ENCODE data around the gene CFAP54.

CFAP54 gene

DNA sequence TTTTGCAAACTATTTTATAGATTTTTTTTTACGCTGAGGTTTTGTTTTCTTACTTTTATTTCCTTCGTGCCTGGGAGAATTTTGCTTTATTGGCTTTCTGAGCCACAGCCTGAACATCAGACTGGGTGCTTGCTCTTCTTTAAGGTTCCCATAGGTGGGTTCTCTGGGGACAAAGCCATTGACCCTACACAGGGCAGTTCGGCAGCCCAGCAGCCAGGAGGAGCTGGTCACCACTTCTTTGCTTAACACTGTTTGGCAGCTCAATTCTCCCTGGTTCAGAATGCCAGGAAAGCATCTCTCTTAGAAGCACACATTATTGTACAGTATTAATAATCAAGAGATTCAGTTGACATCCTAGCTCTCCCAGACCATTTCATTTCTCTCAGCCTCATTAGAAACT lies 276.9 kb downstream of the CFAP54 start:
- no peak for DNase-seq

DNA sequence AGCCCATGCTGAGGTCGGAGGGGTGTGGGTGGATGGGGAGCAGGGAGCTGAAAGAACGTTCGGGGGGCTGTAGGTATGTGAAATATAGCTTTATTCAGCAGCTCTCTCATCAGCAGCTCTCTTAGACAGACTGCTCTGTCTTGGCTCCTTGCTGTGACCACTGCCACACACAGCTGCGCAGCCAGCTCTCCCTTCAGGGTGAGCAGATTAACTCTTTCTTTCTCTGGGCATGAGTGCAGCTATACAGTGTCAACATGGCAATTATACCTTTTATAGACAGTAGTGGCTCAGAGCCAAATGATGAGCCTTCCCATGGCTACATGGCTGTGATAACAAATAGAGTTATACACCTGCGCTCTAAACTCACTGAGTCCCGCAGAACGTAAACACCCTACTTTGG lies 280.0 kb downstream of the CFAP54 start:
- no peak for DNase-seq

DNA sequence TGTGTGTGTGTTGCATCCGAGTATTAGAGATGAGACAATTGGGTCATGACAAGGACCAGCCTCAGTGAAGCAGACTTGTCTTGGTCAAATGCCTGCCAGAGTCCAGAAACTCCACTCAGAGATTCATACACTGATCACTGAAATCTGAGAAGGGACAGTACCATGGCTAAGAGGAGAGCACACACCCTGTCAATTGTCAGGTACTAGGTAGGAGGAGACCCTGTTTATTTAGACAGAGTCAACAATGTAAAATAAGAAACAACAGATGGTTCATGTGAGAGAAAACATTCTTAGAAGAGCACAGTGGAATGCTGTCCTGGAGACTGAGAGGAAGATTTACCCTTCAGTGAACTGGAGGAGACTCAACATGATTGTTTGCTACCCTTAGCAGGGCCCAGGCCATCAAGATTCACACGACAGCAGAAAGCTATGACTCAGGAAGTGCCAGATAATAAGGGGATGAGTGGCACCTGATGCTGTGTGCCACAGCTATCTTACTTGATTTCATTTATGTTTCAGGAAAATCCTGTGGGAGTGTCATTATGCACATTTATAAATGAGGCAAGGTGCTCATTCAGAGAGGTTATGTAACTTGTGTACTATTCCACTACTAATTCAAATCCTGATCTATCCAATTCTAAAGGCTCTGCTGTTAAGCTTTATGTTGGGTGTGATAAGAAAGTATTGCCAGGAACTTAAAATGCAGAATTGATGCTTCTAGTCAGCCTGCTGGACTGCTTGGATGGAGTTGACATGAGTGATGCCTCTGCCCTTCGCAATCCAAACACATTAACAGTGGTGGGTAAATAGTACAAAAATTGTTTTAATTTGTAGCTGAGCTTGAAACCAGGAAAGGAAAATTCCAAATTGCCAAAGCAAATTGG lies 281.1 kb downstream of the CFAP54 start:
- no peak for DNase-seq

DNA sequence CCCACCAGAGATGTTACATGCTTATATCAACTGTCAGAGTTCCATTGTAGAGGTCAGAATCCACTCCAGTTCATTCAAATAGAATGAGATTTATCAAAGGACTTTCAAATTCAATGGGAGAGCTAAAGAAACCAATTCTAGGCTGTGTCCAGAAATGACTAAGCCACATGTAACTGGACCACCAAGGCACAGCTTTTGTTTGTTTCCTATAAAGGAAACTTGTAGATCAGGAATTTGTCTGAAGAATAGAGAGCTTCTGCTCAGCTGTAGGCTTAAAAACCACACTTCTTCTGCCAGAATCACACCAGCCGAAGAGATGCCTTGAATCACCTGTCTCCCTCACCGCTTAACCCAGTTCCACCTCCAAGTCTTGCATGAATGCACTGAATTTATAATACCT lies 283.7 kb downstream of the CFAP54 start:
- no peak for DNase-seq

DNA sequence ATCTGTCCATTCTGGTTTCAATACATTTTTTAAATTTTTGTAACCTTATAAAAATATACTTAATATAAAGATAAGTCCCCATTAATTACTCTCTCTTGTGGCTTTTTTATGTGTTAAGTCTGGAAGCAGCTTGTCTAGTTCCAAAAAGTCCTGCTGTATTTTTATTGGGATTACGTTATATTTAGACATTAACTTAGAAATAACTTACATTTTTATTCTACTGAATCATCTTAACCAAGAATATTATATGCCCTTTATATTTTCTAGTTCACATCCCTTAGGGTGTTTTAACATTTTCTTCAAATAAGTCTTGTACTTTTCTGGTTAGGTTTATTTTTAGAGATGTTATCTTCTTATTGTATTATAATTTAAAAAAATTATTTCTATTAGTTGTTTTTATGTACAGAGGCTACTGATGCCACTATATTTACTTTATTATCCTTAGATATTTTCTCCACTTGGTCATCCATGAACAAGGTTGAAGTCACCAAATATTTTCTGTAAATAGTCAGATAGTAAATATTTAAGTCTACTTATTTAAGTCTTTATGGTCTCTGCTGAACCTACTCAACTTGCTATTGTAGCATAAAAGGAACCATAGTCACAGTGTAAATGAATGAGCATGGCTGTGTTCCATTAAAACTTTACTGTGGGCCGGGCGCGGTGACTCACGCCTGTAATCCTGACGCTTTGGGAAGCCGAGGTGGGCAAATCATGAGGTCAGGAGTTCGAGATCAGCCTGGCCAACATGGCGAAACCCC lies 285.3 kb downstream of the CFAP54 start:
- DNase-seq: no peak

DNA sequence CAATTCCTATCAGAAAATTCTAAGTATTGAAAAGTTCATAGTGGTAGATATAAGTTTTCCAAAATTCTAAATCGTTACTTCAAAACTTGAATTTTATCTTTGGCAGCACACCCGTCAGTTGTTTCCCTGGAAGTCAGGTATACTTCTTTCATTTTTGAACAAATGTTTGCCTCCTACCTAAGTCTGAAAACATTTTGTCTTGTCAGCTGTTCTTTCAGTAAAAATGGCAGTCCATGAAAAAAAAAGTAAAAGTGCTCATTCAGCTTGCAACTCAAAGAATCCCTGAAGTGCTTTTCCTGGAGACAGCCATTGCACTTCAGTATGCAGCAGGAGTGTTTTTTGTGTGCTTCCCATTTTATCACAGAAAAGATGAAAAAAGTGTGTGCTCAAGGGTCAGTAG lies 287.5 kb downstream of the CFAP54 start:
- DNase-seq: no peak

DNA sequence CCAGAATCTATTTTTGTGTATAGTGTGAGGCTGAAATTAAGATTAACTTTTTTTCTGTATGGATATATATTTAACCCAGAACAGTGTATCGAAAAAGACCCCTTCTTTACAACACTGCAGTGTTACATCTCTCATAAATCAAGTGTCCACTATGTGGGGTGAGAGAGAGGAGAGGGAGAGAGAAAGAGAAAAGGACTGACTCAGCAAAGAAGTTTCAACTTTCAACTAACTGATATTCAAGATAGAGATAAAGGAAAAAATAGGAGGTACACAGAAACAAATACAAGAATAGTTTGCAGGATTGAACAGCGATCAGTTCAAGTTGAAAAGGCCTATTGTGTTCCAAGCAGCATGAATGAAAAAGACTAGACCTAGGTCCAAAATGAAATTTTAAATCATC lies 291.0 kb downstream of the CFAP54 start:
- DNase-seq: no peak

DNA sequence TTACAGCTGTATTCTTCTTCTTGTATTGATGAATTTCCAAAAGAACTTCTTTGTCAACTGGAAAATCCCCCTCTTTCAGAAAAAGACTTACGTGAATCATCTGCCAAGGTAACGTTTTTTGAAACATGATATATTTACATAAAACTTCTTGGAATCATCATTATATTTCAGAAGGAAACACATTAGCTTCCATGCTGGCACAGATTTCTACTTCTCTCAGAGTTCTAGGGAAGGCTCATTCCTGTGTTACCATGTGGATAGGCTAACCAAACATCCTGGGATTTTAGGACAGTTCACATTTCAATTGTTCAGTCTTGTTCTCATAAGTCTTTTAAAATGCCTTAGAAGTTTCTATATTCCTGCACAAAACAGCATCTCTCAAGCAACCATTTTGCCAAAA lies 297.4 kb downstream of the CFAP54 start:
- no peak for DNase-seq

DNA sequence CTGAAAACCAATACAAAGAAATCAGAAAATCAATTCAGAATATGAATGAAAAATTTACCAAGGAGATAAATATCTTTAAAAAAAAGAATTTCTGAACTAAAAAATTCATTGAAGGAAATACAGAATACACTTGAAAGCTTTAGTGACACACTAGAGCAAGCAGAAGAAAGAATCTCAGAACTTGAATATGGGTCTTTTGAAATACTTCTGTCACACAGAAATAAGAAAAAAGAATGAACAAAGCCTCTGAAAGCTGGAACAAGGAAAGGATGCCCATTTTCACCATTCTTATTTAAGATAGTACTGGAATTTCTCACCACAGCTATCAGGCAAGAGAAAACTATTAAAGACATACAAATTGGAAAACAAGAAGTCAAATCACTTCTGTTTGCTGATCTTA lies 314.6 kb downstream of the CFAP54 start:
- DNase-seq: no peak

DNA sequence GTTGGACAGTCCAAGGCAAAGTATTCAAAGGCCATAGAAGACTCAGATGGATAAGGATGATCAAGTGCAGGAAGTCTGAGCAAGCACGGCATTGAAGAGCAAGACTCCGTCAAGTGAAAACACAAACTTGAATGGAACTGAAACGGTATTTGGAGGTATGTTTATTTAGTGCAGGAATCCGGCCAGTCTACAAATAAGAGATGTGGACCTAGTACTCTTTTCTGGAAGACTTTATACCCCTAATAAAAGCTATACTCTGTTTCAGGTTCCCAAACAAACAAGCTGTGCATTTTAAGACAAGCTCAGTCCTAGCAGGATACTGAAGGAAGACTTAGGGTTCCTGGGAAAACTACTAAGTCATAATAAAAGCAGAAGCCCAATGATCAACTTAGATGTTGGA lies 316.9 kb downstream of the CFAP54 start:
- no peak for DNase-seq

DNA sequence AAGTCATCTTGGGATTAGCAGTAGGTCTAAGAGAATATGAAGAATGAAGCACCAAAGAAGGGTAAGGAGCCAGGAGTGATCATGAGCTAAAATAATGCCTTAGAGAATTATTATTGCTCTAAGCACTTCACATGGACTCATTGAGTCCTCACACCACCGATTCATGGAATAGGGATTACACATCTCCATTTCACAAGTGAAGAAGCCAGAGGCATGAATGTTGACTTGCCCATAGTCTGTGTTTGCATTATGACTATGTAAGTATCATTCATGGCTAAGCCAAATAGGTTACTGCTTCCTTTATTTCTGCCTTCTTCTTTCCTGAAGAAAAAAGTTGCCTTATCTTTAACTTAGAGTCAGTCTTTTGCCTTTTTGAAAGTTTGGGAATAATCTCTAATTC lies 318.4 kb downstream of the CFAP54 start:
- DNase-seq: no peak

DNA sequence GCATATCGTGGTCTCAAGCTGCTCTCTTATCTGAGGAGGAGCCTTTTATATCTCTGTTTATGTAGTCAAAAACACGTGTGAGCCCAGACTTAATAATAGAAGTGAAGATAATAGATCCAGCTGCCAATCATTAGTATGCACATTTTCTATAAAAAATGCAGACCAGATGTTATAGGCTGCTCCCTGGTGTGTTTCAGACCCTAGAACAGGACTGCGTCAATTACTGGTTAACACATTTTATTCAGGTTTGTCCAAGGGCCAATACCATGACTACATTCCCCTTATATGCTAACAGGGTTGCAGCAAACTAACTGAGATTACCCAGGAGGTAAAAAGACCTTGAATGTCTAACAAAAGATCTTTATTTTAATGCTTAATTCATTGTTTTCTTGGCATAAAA lies 319.2 kb downstream of the CFAP54 start:
- no peak for DNase-seq

DNA sequence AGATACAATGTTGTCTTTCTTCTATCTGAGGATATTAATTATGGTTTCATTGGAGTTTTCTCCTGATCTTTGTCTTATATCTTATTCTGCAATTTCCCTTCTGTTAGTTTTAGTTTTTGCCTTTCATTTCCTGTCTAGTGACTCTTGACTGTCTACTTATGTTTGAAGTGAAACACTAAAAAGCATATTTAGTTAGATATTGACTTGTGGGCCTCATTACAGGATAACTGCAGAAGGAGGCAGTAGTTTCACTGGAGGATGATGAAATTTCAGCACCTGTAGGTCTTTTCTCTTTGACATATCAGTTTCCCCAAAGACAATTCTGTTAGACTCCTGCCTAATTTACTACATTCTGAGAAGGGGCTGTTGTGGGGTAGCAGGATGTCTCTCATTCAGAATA lies 320.1 kb downstream of the CFAP54 start:
- DNase-seq: no peak

DNA sequence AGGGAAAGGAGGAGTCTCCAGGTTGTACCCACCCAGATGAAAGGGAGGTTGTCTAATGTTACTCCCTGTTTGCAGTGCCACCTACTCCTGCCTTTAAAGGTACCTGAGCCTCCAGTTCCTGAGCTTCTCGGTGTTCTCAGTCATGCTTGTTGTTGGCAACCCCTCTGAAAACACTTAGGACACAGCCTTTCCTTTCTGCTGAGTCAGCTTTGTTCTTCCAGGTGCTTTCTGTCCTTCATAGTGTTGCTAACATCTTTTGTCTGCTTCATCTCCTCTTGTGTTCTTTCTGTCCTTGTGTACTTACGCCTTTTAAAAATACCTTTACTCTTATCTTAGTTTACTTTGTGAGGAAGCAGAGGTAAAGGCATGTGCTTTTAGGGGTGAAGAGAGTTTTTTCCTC lies 320.7 kb downstream of the CFAP54 start:
- no peak for DNase-seq

DNA sequence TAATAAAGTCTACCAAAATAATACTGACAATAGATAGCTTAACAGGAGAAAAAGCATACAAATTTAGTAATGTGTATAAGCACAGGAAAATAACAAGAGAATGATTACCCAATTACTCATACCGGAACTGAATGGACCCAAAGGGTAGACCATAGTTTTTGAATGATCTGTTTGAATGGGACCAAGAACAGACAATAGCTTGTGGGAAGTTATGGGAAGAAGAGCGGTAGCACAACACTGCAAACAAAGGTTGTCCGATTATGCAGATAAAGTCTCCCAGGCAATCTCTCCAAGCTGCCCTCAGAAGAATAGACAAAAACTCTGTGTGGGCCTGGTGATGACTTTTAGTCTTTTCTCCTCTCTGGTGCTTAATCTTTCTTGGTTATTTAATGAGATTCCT lies 321.1 kb downstream of the CFAP54 start:
- no peak for DNase-seq

DNA sequence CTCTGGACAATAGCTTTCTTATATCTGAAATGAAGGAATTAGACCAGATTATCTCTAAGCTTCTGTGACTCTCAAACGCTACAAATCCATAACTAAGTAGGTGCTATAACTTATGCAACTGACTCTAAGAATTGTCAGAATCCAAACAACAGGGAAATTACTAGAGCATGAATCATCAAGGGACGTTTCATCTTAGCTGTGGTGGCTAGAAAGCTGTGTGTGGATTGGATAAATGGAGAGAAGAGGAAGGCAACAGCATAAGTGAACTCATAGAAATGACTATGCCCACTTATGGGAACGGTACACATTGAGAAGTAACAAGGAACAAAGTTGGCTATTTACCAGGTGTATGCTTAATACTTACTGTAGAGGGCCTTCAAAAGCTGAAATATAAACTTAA lies 321.7 kb downstream of the CFAP54 start:
- DNase-seq: no peak

DNA sequence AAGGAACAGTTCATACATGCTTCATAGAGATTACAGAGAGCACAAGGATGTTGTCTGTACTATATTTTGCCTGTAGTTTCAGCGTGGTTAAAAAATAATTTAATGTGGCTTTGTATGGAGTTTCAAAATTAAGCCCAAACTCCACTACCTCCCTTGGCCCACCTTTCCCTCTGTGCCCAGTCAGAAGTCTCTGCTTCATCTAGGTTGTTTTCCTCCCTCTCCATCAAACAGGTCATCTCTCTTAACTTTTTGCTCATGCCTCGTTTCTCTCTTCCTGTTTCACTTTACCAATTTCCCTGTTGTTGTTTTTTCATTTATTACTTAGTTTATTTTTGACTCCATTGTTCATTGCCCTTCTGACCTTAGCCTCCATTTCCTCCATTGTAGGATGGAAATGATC lies 322.8 kb downstream of the CFAP54 start:
- no peak for DNase-seq

DNA sequence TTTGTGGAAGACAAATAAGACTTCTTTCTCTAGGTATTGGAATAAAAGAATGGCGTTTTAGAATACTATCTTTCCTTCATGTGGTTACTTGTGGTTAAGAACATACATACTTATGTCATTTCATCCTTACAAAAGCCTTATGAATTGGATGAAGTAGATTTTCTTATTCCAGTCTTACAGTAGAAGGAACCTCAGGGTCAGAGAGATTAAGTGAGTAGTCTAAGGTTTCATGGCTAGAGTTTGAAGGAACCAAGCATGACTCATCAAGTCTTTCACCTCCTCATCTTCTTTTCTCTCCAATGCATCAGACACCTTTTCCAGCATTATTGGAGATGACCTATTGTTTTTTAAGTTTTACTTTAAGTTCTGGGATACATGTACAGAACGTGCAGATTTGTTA lies 324.8 kb downstream of the CFAP54 start:
- DNase-seq: no peak

DNA sequence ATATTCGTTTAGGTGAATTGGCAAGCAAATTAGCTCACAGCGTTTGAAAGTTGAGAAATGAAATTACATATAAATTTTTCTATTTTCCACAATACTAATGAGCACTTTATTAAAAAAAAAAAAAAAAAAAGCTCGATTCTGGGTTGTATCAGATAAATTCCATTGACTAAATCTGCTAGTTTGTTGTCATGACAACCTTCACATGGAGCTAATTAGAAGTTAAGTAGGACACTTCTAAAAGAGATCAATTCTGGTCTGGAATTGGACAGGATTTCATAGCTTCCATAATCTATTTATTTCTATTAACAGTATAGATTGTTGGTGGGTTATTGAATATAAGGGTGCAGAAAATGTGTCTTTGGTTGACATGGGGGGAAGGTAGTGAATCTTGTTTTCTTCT lies 332.2 kb downstream of the CFAP54 start:
- DNase-seq: no peak

DNA sequence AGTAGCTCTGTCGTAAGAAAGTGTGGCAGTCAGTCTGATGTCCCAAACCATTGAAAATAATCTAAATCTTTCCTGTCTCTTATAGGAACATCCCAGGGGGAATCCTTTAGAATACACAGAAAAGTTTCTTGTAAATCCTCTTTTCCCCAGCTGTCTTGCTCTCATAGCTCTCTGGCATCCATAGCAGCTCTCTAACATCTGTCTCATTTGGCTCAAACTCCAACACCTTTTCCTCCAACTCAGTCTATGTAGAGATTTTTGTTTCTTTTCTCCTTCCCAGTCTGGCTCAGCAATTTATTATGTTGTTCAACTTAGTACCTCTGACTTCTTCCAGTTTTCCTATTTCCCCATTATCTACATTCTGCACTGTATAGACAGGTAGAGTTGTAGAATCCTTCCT lies 333.3 kb downstream of the CFAP54 start:
- no peak for DNase-seq

DNA sequence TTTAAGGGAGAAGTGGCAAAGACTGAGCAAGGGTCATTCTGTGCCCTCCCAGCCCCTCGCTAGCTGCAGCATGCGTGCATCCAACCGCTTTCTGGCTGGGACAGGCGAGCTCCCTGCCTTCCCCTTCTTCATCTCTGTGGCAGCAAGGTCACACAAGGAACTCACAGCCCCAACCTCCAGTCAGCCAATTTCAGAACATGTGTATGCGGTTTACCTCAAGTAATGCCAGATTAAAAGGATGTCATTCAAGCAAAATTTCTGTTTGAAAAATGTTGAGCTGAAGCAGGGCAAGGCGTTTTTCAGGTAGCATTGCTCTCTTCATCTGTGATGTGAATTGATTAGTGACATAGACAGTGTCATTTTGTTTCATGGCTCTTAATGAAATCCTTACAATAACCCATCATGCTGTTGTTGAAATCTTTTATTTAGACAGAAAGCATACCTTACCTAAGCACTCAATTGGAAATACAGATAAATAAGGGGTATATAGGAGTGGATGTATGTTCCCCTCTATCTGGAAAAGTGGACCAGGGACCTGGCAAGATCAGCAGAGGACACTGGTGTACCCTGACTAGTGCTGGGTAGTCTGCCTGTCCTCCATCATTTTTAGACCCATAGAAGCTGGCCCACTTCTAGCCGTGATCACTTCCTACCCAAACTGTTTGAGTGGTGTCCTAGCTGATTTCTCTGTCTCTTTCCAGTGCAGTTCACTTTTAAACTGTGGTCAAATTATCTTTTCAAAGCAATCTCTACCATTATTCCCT lies 334.9 kb downstream of the CFAP54 start:
- no peak for DNase-seq

DNA sequence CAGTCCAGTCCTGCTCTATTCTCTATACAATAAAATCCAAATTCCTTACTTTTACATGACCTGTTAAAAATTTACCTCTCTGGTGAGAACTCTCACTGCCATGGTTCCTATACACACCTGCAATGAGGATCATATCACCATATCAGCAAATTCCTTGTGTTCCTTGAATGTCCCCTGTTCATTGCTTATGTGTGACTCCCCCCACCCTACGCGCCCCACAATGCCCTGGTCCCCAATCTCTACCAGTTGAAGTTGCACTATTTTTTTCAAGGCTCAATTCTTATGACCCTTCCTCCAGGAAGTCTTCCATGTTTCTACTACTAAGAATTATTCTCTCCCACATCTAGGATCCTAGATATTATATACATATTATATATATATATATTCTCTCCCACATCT lies 335.5 kb downstream of the CFAP54 start:
- no peak for DNase-seq

DNA sequence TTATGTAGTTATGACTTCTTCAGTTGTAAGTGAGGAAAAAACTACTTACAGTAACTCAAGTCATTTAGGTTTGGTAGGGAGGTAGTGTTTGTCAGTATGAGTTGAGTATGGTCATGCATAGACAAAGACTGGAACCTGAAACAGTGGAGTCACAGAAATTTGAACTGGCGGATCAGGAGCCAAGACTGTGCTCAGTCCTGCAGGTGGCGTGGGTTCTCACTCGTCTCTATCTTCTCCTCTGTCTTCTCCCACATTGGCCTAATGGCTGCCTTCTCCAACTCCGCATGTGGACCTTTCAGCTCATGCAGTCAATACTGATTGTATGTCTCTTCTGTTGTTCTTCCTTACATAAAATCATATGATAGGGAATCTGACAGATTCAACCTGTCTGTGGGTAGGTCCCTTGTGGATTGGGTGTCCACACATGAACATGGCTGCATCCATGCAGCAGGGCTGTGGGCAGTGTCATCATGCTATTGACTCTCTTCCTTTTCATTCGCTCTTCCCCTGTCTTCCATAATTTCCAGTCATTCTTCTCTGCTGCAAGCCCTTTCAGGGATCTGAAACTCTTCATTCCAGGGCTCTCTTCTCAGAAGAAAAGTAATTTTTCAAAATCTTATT lies 338.9 kb downstream of the CFAP54 start:
- no peak for DNase-seq
